H9 (cell line): ENCODE data around the gene PCBP2. TPM values are rescaled to one million over a fixed set of nuclear protein-coding genes. Genes with fewer than 3 reads are reported as not detected.

Source experiments
- DNase-seq: peaks from one replicate; pipeline ENCODE4 v3.0.0-alpha.2; 2017
- H2AFZ ChIP-seq: one replicate; pipeline ENCODE4 v1.6.1; 2013; ENCODE audit warnings: mild to moderate bottlenecking, low read length, control low read depth, moderate library complexity
- H2AK5ac ChIP-seq: 2 replicates; pipeline ENCODE4 v1.6.1; 2013; ENCODE audit warnings: low read length, control low read depth, mixed read lengths; ENCODE audit not compliant: insufficient read length
- H2BK120ac ChIP-seq: one replicate; pipeline ENCODE4 v1.6.1; 2013; ENCODE audit warnings: low read depth, mild to moderate bottlenecking, low read length, control low read depth, inconsistent platforms; ENCODE audit not compliant: poor library complexity, severe bottlenecking
- H2BK12ac ChIP-seq: 2 replicates; pipeline ENCODE4 v1.6.1; 2013; ENCODE audit warnings: low read length, control low read depth, mixed read lengths, low read depth; ENCODE audit not compliant: insufficient read length
- H2BK15ac ChIP-seq: 2 replicates; pipeline ENCODE4 v1.6.1; 2013; ENCODE audit warnings: low read depth, low read length, control low read depth
- H2BK20ac ChIP-seq: one replicate; pipeline ENCODE4 v1.6.1; 2013; ENCODE audit warnings: low read depth, mild to moderate bottlenecking, low read length, control low read depth, inconsistent platforms; ENCODE audit not compliant: poor library complexity, severe bottlenecking
- H2BK5ac ChIP-seq: 2 replicates; pipeline ENCODE4 v1.6.1; 2013; ENCODE audit warnings: low read length, control low read depth, mixed read lengths; ENCODE audit not compliant: insufficient read length
- H3K14ac ChIP-seq: 2 replicates; pipeline ENCODE4 v1.6.1; 2013; ENCODE audit warnings: low read length, control low read depth; ENCODE audit not compliant: insufficient read depth
- H3K18ac ChIP-seq: 2 replicates; pipeline ENCODE4 v1.6.1; 2013; ENCODE audit warnings: low read depth, mild to moderate bottlenecking, mixed read lengths, low read length, control low read depth; ENCODE audit not compliant: insufficient read length
- H3K23ac ChIP-seq: 2 replicates; pipeline ENCODE4 v1.6.1; 2013; ENCODE audit warnings: low read length, control low read depth, mixed read lengths, low read depth; ENCODE audit not compliant: insufficient read length
- H3K23me2 ChIP-seq: 2 replicates; pipeline ENCODE4 v1.6.1; 2013; ENCODE audit warnings: low read depth, mild to moderate bottlenecking, mixed read lengths, low read length, control low read depth; ENCODE audit not compliant: insufficient read length, poor library complexity, severe bottlenecking
- H3K27ac ChIP-seq: 2 replicates; pipeline ENCODE4 v1.5.1; 2013; ENCODE audit warnings: low read length, control low read depth, mixed read lengths, low read depth; ENCODE audit not compliant: insufficient read length
- H3K27me3 ChIP-seq: 2 replicates; pipeline ENCODE4 v1.6.1; 2013; ENCODE audit warnings: low read length, control low read depth, inconsistent platforms; ENCODE audit not compliant: insufficient read depth
- H3K4ac ChIP-seq: 2 replicates; pipeline ENCODE4 v1.6.1; 2013; ENCODE audit warnings: low read depth, mild to moderate bottlenecking, control low read depth, inconsistent platforms, low read length, moderate library complexity
- H3K4me1 ChIP-seq: 2 replicates; pipeline ENCODE4 v1.6.1; 2013; ENCODE audit warnings: low read length, control low read depth, inconsistent platforms; ENCODE audit not compliant: insufficient read depth
- H3K4me2 ChIP-seq: 2 replicates; pipeline ENCODE4 v1.6.1; 2013; ENCODE audit warnings: low read length, control low read depth, mixed read lengths; ENCODE audit not compliant: insufficient read length, insufficient read depth
- H3K56ac ChIP-seq: 2 replicates; pipeline ENCODE4 v1.6.1; 2013; ENCODE audit warnings: low read depth, mild to moderate bottlenecking, mixed read lengths, low read length, control low read depth; ENCODE audit not compliant: insufficient read length
- H3K79me1 ChIP-seq: 2 replicates; pipeline ENCODE4 v1.6.1; 2013; ENCODE audit warnings: low read depth, mild to moderate bottlenecking, moderate library complexity, low read length, control low read depth, inconsistent platforms; ENCODE audit not compliant: insufficient read depth, poor library complexity, severe bottlenecking
- H3K79me2 ChIP-seq: 2 replicates; pipeline ENCODE4 v1.6.1; 2013; ENCODE audit warnings: low read length, control low read depth, inconsistent platforms; ENCODE audit not compliant: insufficient read depth
- H3K9ac ChIP-seq: 2 replicates; pipeline ENCODE4 v1.6.1; 2013; ENCODE audit warnings: low read length, control low read depth, mixed read lengths; ENCODE audit not compliant: insufficient read length; ENCODE audit errors: extremely low read depth
- H3K9me3 ChIP-seq: one replicate; pipeline ENCODE4 v1.6.1; 2013; ENCODE audit warnings: low read depth, low read length, inconsistent platforms; ENCODE audit not compliant: control insufficient read depth
- H3T11ph ChIP-seq: one replicate; pipeline ENCODE4 v1.6.1; 2013; ENCODE audit warnings: mild to moderate bottlenecking, low read length, control low read depth, inconsistent platforms
- H4K20me1 ChIP-seq: one replicate; pipeline ENCODE4 v1.6.1; 2013; ENCODE audit not compliant: control insufficient read depth, insufficient read length, insufficient read depth
- H4K5ac ChIP-seq: 2 replicates; pipeline ENCODE4 v1.6.1; 2013; ENCODE audit warnings: low read depth, mild to moderate bottlenecking, mixed read lengths, low read length, control low read depth; ENCODE audit not compliant: insufficient read length
- H4K8ac ChIP-seq: replicated peaks from 2 replicates; pipeline ENCODE4 v1.6.1; 2013; ENCODE audit warnings: low read length, control low read depth, mixed read lengths, low read depth; ENCODE audit not compliant: insufficient read length
- H4K91ac ChIP-seq: 2 replicates; pipeline ENCODE4 v1.6.1; 2013; ENCODE audit warnings: low read depth, mild to moderate bottlenecking, moderate library complexity, mixed read lengths, low read length, control low read depth; ENCODE audit not compliant: insufficient read length
- H3K27ac Mint-ChIP-seq, 3 experiments: 2 replicates in 2 of 3; 3 replicates in 1 of 3; pipeline ENCODE4 v1.8.0; 2020 to 2021; ENCODE audit warnings: mixed read lengths in 3 of 3, mild to moderate bottlenecking in 1 of 3, moderate library complexity in 1 of 3
- H3K27me3 Mint-ChIP-seq: 2 replicates; pipeline ENCODE4 v1.8.0; 2021; ENCODE audit warnings: low read depth, mild to moderate bottlenecking, moderate library complexity, mixed read lengths
- H3K36me3 Mint-ChIP-seq, 3 experiments: 2 replicates in 2 of 3; 3 replicates in 1 of 3; pipeline ENCODE4 v1.8.0; 2020 to 2021; ENCODE audit warnings: low read depth in 3 of 3, mixed read lengths in 3 of 3; ENCODE audit not compliant: insufficient read depth in 1 of 3
- H3K4me1 Mint-ChIP-seq, 2 experiments: 2 replicates each; pipeline ENCODE4 v1.8.0; 2020; ENCODE audit warnings: mixed read lengths in 2 of 2
- H3K4me3 Mint-ChIP-seq, 2 experiments: 2 replicates in 1 of 2; 3 replicates in 1 of 2; pipeline ENCODE4 v1.8.0; 2020 to 2021; ENCODE audit warnings: mild to moderate bottlenecking in 2 of 2, mixed read lengths in 2 of 2, moderate library complexity in 1 of 2
- H3K9me3 Mint-ChIP-seq, 2 experiments: 2 replicates in 1 of 2; 3 replicates in 1 of 2; pipeline ENCODE4 v1.8.0; 2020; ENCODE audit warnings: mild to moderate bottlenecking in 2 of 2, mixed read lengths in 2 of 2, moderate library complexity in 1 of 2
- WGBS: extraction: QIAGEN DNeasy Blood & Tissue Kit; methylation state at CpG from one replicate; pipeline ENCODE4 v1.1.7; 2013; ENCODE audit warnings: missing lambda C conversion rate, low lambda C conversion rate, mixed read lengths; ENCODE audit not compliant: insufficient read length; ENCODE audit errors: extremely low coverage; 5-methylcytosine and 5-hydroxymethylcytosine counted together
- total RNA-seq: library from RNA; stranded (reverse); gene quantifications from 2 replicates; pipeline ENCODE4 v1.2.1, GENCODE V29; 2021
- TF ChIP-seq, protein P1 (sequence below): fragments of 200-600 bp; sonication (generic); conservative IDR thresholded peaks from 3 replicates; pipeline ENCODE4 v1.8.0; 2021; ENCODE audit warnings: antibody characterized with exemption, mild to moderate bottlenecking

Gene PCBP2
- total RNA-seq, 1 experiment from 2014 or later: 1,207 TPM

GRCh38 chr12:53476769-53477209 is 24.9 kb downstream of the PCBP2 start:
- no peaks in the 10 kb centered on the region for H3K4me1 ChIP-seq
- H2BK12ac ChIP-seq: no peak overlapping the region
- no peak overlapping the region for H3K4me2 ChIP-seq
- no peak overlapping the region for H3K23ac ChIP-seq
- peaks cover 63 to 95% (median 89%) of the 10 kb centered on the region in 3 experiments for H3K36me3 Mint-ChIP-seq
- H3K4me3 Mint-ChIP-seq: peak overlapping the region in 1 of 2 experiments; percentile 42; a peak in 1 of 5 replicates
- H2BK5ac ChIP-seq: no peak overlapping the region
- no peak overlapping the region for H4K91ac ChIP-seq
- H3K4me1 Mint-ChIP-seq: peaks cover 39 to 60% of the 10 kb centered on the region in 2 experiments
- TF ChIP-seq, protein P1, sequence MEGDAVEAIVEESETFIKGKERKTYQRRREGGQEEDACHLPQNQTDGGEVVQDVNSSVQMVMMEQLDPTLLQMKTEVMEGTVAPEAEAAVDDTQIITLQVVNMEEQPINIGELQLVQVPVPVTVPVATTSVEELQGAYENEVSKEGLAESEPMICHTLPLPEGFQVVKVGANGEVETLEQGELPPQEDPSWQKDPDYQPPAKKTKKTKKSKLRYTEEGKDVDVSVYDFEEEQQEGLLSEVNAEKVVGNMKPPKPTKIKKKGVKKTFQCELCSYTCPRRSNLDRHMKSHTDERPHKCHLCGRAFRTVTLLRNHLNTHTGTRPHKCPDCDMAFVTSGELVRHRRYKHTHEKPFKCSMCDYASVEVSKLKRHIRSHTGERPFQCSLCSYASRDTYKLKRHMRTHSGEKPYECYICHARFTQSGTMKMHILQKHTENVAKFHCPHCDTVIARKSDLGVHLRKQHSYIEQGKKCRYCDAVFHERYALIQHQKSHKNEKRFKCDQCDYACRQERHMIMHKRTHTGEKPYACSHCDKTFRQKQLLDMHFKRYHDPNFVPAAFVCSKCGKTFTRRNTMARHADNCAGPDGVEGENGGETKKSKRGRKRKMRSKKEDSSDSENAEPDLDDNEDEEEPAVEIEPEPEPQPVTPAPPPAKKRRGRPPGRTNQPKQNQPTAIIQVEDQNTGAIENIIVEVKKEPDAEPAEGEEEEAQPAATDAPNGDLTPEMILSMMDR: peak; percentile 63
- H3K79me1 ChIP-seq: peaks cover 8% of the 10 kb centered on the region
- H3K27ac Mint-ChIP-seq: peak overlapping the region; percentile 40 to 81 (median 71); a peak in 5 of 7 replicates
- DNase-seq: no peak
- no peak overlapping the region for H3K4ac ChIP-seq
- no peak overlapping the region for H3K9ac ChIP-seq
- H4K20me1 ChIP-seq: no peaks in the 10 kb centered on the region
- H4K5ac ChIP-seq: no peak overlapping the region
- no peak overlapping the region for H2AK5ac ChIP-seq
- no peak overlapping the region for H3K27ac ChIP-seq
- no peak overlapping the region for H2BK20ac ChIP-seq
- H2AFZ ChIP-seq: no peak overlapping the region
- no peaks in the 10 kb centered on the region for H3K79me2 ChIP-seq
- no peak overlapping the region for H3K56ac ChIP-seq
- H3K27me3 ChIP-seq: no peaks in the 10 kb centered on the region
- no peaks in the 10 kb centered on the region for H3K9me3 ChIP-seq
- no peak overlapping the region for H3K18ac ChIP-seq
- H3K27me3 Mint-ChIP-seq: no peaks in the 10 kb centered on the region; the same call in 1 of the 2 replicates
- no CpG with 5 or more reads among the region's 2 CpGs for WGBS
- no peaks in the 10 kb centered on the region for H3K23me2 ChIP-seq
- H3K14ac ChIP-seq: no peak overlapping the region
- no peak overlapping the region for H3T11ph ChIP-seq
- no peaks in the 10 kb centered on the region for H3K9me3 Mint-ChIP-seq
- H2BK15ac ChIP-seq: no peak overlapping the region
- H4K8ac ChIP-seq: no peak overlapping the region
- H2BK120ac ChIP-seq: no peak overlapping the region
